ENCODE measurements around the gene THSD4.
A peak's percentile ranks its signal among the peaks of the same experiment; 100 is the strongest.

THSD4 gene

DNA sequence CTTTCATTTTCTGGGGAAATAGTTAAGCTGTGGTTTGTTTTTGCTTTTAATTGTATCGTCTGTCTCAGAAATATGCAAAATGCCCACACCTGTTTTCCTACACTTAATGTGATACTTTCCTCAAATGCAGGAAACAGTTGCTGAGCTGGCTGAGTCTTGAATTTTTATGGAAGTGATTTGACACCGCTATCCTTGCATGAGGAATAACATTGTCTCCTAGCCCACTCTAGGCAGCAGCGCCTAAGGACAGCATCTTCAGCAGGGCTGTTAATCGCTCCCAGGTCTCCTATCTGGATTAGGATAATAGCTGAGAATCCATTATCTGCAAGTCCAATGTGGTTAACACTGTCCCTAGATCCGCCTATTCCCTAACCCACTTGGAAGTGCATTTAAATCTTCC lies 562.5 kb downstream of the THSD4 start:
- Histone ChIP-seq H3K4me2 (ENCODE audit: low read depth, low read length) (peak overlapping the region; percentile 78), H3K9me3 (replicated peaks; ENCODE audit: insufficient read depth, low read length) (no peaks in the 10 kb centered on the region), H3K27ac (ENCODE audit: low read length) (peak overlapping the region; percentile 63; the same call in 1 of the 2 replicates), H3K9me2 (replicated peaks; ENCODE audit: insufficient read depth, low read length) (no peaks in the 10 kb centered on the region), H3K36me3 (replicated peaks; ENCODE audit: insufficient read depth, low read length) (no peaks in the 10 kb centered on the region), H3K4me3 (ENCODE audit: low read length) (peak overlapping the region; percentile 41), H2AFZ (ENCODE audit: low read length) (peak overlapping the region; percentile 63), H3K27me3 (replicated peaks; ENCODE audit: insufficient read depth, low read length) (no peaks in the 10 kb centered on the region), H3K79me2 (ENCODE audit: low read length) (no peaks in the 10 kb centered on the region), H3K4me1 (ENCODE audit: low read length) (peaks cover 21% of the 10 kb centered on the region), H3K9ac (ENCODE audit: low read length) (peak overlapping the region; percentile 25; the same call in 1 of the 2 replicates), H4K20me1 (ENCODE audit: insufficient read depth, low read length) (no peaks in the 10 kb centered on the region), H3F3A (ENCODE audit: insufficient read depth, low read length) (peaks cover 11% of the 10 kb centered on the region)
- TF ChIP-seq, protein P1, sequence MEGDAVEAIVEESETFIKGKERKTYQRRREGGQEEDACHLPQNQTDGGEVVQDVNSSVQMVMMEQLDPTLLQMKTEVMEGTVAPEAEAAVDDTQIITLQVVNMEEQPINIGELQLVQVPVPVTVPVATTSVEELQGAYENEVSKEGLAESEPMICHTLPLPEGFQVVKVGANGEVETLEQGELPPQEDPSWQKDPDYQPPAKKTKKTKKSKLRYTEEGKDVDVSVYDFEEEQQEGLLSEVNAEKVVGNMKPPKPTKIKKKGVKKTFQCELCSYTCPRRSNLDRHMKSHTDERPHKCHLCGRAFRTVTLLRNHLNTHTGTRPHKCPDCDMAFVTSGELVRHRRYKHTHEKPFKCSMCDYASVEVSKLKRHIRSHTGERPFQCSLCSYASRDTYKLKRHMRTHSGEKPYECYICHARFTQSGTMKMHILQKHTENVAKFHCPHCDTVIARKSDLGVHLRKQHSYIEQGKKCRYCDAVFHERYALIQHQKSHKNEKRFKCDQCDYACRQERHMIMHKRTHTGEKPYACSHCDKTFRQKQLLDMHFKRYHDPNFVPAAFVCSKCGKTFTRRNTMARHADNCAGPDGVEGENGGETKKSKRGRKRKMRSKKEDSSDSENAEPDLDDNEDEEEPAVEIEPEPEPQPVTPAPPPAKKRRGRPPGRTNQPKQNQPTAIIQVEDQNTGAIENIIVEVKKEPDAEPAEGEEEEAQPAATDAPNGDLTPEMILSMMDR (IDR thresholded peaks at IDR 0.05; ENCODE audit: low read length), result no peak
- no peak for TF ChIP-seq EZH2 (optimal IDR thresholded peaks at IDR 0.05; ENCODE audit: low read depth, low read length)
- no peak for TF ChIP-seq EZH2phosphoT487 (IDR thresholded peaks at IDR 0.05; ENCODE audit: low read length)
- DNase-seq, result no peak

DNA sequence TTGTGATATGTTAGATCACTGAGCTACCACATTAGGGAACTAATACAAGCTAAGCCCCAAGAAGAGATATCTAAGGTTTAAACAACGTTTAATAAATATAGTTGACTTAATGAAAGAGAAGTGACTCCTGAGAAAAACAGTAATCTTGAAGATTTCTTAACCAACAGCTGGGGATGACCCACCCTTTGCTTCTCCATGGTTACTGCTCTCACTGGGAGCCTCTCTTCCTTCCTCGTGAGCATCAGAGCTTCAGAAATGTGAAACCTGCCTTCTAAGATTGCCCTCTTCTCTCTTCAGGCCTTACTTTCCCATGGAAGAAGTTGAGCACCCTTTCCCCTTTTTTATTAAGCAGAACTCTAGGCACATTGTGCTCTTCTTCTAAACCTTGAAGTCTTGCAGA lies 562.9 kb downstream of the THSD4 start:
- no peaks in the 10 kb centered on the region for H3K36me3 ChIP-seq (replicated peaks; ENCODE audit: insufficient read depth, low read length)
- H3K4me3 ChIP-seq (ENCODE audit: low read length), result no peak overlapping the region
- H3F3A ChIP-seq (ENCODE audit: insufficient read depth, low read length), result peaks cover 11% of the 10 kb centered on the region
- DNase-seq, result no peak
- H3K9ac ChIP-seq (ENCODE audit: low read length), result no peak overlapping the region
- no peaks in the 10 kb centered on the region for H3K79me2 ChIP-seq (ENCODE audit: low read length)
- no peak overlapping the region for H2AFZ ChIP-seq (ENCODE audit: low read length)
- H4K20me1 ChIP-seq (ENCODE audit: insufficient read depth, low read length), result no peaks in the 10 kb centered on the region
- no peaks in the 10 kb centered on the region for H3K9me3 ChIP-seq (replicated peaks; ENCODE audit: insufficient read depth, low read length)
- peak overlapping the region; percentile 78 for H3K4me2 ChIP-seq (ENCODE audit: low read depth, low read length)
- TF ChIP-seq EZH2phosphoT487 (IDR thresholded peaks at IDR 0.05; ENCODE audit: low read length), result no peak
- no peak for TF ChIP-seq EZH2 (optimal IDR thresholded peaks at IDR 0.05; ENCODE audit: low read depth, low read length)
- TF ChIP-seq, protein P1 (IDR thresholded peaks at IDR 0.05; ENCODE audit: low read length), result no peak
- no peaks in the 10 kb centered on the region for H3K9me2 ChIP-seq (replicated peaks; ENCODE audit: insufficient read depth, low read length)
- no peak overlapping the region for H3K27ac ChIP-seq (ENCODE audit: low read length)
- H3K27me3 ChIP-seq (replicated peaks; ENCODE audit: insufficient read depth, low read length), result no peaks in the 10 kb centered on the region
- H3K4me1 ChIP-seq (ENCODE audit: low read length), result peaks cover 21% of the 10 kb centered on the region

DNA sequence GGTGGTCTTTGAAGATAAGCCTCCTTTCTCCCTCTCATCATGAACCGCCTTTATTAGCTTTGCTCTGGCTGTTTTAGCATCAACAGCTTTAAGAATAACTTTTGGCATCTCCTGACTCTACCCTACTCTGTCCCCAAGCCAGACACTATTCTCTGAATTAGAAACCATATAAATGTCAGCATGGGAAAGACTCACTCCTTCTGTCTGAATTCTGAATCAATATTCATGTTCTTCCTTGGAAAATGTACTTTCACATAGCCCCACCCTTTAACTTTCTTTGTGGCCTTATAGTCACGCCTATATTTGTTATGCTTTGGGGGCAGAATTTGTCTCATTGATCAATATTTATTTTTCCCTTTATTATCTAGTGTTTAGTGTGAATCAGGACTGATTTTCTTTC lies 563.3 kb downstream of the THSD4 start:
- Histone ChIP-seq H3K27ac (ENCODE audit: low read length) (no peak overlapping the region), H2AFZ (ENCODE audit: low read length) (no peak overlapping the region), H3K79me2 (ENCODE audit: low read length) (no peaks in the 10 kb centered on the region), H3K36me3 (replicated peaks; ENCODE audit: insufficient read depth, low read length) (no peaks in the 10 kb centered on the region), H3K9me3 (replicated peaks; ENCODE audit: insufficient read depth, low read length) (no peaks in the 10 kb centered on the region), H3K27me3 (replicated peaks; ENCODE audit: insufficient read depth, low read length) (no peaks in the 10 kb centered on the region), H3K9me2 (replicated peaks; ENCODE audit: insufficient read depth, low read length) (no peaks in the 10 kb centered on the region), H3K4me2 (ENCODE audit: low read depth, low read length) (no peak overlapping the region), H3F3A (ENCODE audit: insufficient read depth, low read length) (peaks cover 11% of the 10 kb centered on the region), H4K20me1 (ENCODE audit: insufficient read depth, low read length) (no peaks in the 10 kb centered on the region), H3K4me1 (ENCODE audit: low read length) (peaks cover 21% of the 10 kb centered on the region), H3K9ac (ENCODE audit: low read length) (no peak overlapping the region), H3K4me3 (ENCODE audit: low read length) (no peak overlapping the region)
- DNase-seq, result no peak
- TF ChIP-seq EZH2phosphoT487 (IDR thresholded peaks at IDR 0.05; ENCODE audit: low read length) (no peak), EZH2 (optimal IDR thresholded peaks at IDR 0.05; ENCODE audit: low read depth, low read length) (no peak)
- TF ChIP-seq, protein P1 (IDR thresholded peaks at IDR 0.05; ENCODE audit: low read length), result no peak

All from MM.1S (cell line).